Measurements from ENCODE around the gene NIFK. TPM values are rescaled to one million over a fixed set of nuclear protein-coding genes. Genes with fewer than 3 reads are reported as not detected.
"Not testable (repeated sequence)": the region's sequence is repeated elsewhere in the genome, so short reads cannot be mapped to it uniquely, and the experiment has no call there.

NIFK gene
- total RNA-seq, 1 donor from 2014 or later = 60.8 TPM

DNA sequence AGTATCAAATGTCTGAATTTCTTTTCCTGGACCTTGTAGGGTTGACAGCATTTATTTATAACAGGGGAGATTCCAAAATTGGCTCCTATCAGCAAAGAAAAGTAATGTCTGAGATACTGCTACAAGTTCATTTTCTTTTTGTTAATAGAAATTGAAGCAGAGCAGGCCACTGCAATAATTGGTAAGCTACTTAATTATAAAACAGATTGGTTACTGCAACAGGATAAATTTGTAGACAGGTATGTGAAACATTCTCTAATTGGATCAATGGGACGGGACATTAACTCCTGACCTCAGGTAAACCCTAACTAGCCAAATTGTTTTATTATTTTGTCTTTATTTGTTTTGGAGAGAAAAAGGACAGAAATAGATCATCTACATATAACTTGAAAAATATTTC is 20.5 kb downstream of the NIFK start:
- DNase-seq (ENCODE audit: low read depth) = no peak
- TF ChIP-seq, protein P1, sequence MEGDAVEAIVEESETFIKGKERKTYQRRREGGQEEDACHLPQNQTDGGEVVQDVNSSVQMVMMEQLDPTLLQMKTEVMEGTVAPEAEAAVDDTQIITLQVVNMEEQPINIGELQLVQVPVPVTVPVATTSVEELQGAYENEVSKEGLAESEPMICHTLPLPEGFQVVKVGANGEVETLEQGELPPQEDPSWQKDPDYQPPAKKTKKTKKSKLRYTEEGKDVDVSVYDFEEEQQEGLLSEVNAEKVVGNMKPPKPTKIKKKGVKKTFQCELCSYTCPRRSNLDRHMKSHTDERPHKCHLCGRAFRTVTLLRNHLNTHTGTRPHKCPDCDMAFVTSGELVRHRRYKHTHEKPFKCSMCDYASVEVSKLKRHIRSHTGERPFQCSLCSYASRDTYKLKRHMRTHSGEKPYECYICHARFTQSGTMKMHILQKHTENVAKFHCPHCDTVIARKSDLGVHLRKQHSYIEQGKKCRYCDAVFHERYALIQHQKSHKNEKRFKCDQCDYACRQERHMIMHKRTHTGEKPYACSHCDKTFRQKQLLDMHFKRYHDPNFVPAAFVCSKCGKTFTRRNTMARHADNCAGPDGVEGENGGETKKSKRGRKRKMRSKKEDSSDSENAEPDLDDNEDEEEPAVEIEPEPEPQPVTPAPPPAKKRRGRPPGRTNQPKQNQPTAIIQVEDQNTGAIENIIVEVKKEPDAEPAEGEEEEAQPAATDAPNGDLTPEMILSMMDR (IDR thresholded peaks at IDR 0.05; ENCODE audit: insufficient read depth, low read length, poor library complexity, severe bottlenecking) = no peak
- Histone ChIP-seq H3K36me3 (ENCODE audit: control insufficient read depth, insufficient read depth, low read length) (no peaks in the 10 kb centered on the region), H3K27me3 (ENCODE audit: control insufficient read depth, insufficient read depth, low read length) (no peaks in the 10 kb centered on the region), H3K4me3 (ENCODE audit: low read depth, low read length) (no peak overlapping the region)

DNA sequence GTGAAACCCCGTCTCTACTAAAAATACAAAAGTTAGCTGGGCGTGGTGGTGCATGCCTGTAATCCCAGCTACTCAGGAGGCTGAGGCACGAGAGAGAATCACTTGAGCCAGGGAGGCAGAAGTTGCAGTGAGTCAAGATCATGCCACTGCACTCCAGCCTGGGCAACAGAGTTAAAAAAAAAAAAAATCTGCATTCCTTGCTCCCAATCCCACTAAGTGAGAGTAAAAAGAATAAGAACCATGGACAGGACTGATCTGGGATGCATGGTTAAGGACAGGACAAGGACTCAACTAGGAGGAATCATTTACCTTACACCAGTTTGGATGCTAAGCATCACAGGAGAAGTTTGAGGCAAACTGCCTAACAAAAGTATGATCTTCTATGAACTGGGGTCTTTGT is 25.2 kb downstream of the NIFK start:
- not testable (repeated sequence) for H3K36me3 ChIP-seq (ENCODE audit: control insufficient read depth, insufficient read depth, low read length); DNase-seq (ENCODE audit: low read depth); H3K4me3 ChIP-seq (ENCODE audit: low read depth, low read length); H3K27me3 ChIP-seq (ENCODE audit: control insufficient read depth, insufficient read depth, low read length)

DNA sequence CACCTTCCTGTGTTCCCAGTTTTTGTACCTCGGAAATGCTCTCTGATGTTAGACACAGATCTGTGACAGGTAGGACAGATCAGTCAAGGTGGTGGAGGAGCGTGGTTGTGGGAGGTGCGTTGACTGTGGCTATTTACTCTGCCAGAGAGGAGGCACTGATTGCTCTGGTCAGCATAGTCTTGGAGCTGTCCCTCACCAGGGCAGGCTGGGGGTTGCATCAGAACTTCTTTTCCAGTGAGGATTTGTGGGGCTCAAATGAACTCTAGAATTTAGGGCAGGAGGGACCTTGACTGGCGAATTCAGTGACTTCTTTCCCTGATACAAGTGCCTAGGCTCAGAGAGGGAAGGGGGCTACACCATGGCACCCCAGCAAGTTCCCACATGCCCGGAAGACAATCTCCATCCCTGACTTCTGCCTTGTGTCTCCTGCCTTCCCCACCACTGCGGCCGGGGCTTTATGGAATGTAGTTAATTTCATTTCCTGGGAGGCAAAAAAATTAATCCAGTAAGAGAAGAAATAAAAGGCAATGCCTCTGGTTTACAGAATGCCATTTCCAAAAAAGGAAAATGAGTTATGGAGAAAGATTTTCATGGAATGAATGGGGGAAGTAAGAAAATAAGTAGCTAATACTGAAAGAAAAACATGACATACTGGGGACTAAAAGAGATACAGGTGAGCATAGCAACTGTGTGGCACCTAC is 26.1 kb downstream of the NIFK start:
- TF ChIP-seq, protein P1 (IDR thresholded peaks at IDR 0.05; ENCODE audit: insufficient read depth, low read length, poor library complexity, severe bottlenecking) = no peak
- H3K4me3 ChIP-seq (ENCODE audit: low read depth, low read length) = no peak overlapping the region
- no peak for DNase-seq (ENCODE audit: low read depth)
- H3K36me3 ChIP-seq (ENCODE audit: control insufficient read depth, insufficient read depth, low read length) = no peaks in the 10 kb centered on the region
- H3K27me3 ChIP-seq (ENCODE audit: control insufficient read depth, insufficient read depth, low read length) = no peaks in the 10 kb centered on the region

DNA sequence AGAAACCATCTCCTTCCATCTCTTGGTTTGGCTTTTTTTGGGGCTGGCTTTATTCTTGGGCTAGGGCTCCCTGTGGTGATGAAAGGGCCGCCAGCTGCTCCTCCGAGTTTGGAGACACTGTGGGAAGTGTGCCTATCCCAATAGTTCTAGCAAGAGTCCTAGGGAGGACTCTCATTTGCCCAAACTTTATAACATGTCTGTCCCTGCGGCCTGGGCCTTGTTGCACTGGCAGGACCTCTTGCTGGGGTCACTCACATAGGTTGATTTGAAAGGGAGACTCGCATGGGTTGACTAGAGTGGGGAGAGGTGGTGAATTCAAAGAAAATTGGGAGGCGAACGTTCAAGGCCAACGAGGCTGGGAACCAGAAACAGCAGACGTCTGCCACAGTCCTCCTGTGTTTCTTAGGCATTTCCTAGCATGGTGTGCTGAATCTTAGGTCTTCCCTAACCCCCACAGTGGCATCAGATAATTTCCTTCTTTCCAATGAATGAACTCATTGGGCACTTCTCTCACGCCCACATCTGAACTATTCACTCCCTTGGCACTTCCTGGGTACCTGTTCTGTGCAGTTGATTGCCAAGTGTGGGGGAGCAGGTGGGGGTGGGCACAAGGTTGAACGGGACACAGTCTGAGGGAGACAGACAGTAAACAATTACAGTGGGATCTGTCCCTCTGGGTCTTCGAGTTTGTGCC is 26.8 kb downstream of the NIFK start:
- Histone ChIP-seq H3K27me3 (ENCODE audit: control insufficient read depth, insufficient read depth, low read length) (no peaks in the 10 kb centered on the region), H3K36me3 (ENCODE audit: control insufficient read depth, insufficient read depth, low read length) (no peaks in the 10 kb centered on the region), H3K4me3 (ENCODE audit: low read depth, low read length) (no peak overlapping the region)
- TF ChIP-seq, protein P1 (IDR thresholded peaks at IDR 0.05; ENCODE audit: insufficient read depth, low read length, poor library complexity, severe bottlenecking) = no peak
- no peak for DNase-seq (ENCODE audit: low read depth)

DNA sequence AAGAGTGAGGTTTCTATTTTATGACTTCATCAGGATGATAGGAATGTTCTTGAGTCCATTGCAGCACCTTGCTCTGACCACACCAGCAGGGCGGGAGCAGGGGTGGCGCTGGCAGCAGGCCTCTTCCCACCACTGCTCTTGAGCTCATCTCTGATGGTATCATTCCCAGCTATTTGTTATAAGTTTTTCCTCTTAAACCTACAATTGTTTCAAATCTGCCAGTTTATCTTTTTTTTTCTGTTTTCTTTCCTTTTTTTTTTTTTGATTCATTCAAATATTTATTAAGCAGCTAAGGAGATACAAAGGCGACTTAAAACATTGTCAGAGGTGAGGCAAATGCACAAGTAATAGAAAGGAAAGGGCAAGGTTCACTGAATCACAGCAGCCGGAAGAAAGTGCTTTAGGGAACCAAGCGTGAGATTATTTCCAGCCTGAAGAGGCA is 28.7 kb downstream of the NIFK start:
- TF ChIP-seq, protein P1 (IDR thresholded peaks at IDR 0.05; ENCODE audit: insufficient read depth, low read length, poor library complexity, severe bottlenecking) = no peak
- Histone ChIP-seq H3K4me3 (ENCODE audit: low read depth, low read length) (no peak overlapping the region), H3K36me3 (ENCODE audit: control insufficient read depth, insufficient read depth, low read length) (no peaks in the 10 kb centered on the region), H3K27me3 (ENCODE audit: control insufficient read depth, insufficient read depth, low read length) (no peaks in the 10 kb centered on the region)
- DNase-seq (ENCODE audit: low read depth) = peak; percentile 89

DNA sequence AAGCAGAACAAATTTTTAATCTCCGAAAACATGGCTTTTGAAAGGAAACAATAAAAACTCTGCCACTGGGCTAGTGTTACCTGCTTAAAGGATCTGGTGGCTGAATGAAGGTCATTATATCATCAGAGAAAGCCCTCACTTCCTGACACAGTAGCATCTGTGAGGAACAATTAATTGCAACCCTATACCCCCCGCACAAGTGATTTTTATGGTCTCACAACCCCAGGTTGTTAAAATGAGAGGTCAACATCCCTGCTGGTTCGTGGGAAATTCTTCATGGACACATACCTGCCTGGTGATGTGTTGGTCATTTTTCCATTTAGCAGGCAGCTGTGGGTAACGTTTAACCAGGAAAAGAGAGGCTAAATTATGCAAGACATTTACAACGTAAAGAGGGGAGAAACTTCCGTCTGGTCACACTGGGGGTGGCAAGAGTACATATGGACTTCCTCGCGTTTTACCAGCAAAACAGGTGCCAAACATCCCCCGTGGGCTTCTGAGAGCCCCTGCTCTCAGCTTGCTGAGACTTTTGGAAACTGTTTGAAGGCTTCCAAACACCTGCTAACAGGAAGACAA is 29.2 kb downstream of the NIFK start:
- Histone ChIP-seq H3K4me3 (ENCODE audit: low read depth, low read length) (no peak overlapping the region), H3K27me3 (ENCODE audit: control insufficient read depth, insufficient read depth, low read length) (no peaks in the 10 kb centered on the region), H3K36me3 (ENCODE audit: control insufficient read depth, insufficient read depth, low read length) (no peaks in the 10 kb centered on the region)
- peak; percentile 97 for DNase-seq (ENCODE audit: low read depth)
- TF ChIP-seq, protein P1 (IDR thresholded peaks at IDR 0.05; ENCODE audit: insufficient read depth, low read length, poor library complexity, severe bottlenecking) = no peak
